Testis (tissue), 3 donors: ENCODE results near the gene SLC22A23. TPM values are rescaled to one million over a fixed set of nuclear protein-coding genes. Genes with fewer than 3 reads are reported as not detected.

ENCODE experiments used
- DNase-seq: peaks from one replicate; pipeline ENCODE4 v3.0.0-alpha.2; 2019
- H3K27ac ChIP-seq, 2 donors: fragments of 200-600 bp; sonication (generic); one replicate each; pipeline ENCODE4 v1.5.1; 2019
- H3K27me3 ChIP-seq: fragments of 200-600 bp; sonication (generic); one replicate; pipeline ENCODE4 v1.5.1; 2019
- H3K36me3 ChIP-seq: fragments of 200-600 bp; sonication (generic); one replicate; pipeline ENCODE4 v1.5.1; 2017; ENCODE audit warnings: low read depth; ENCODE audit errors: missing control alignments
- H3K4me1 ChIP-seq: fragments of 200-600 bp; sonication (generic); one replicate; pipeline ENCODE4 v1.5.1; 2019
- H3K4me3 ChIP-seq, 2 donors: fragments of 200-600 bp; sonication (generic); one replicate each; pipeline ENCODE4 v1.5.1; 2017 to 2019
- H3K9me3 ChIP-seq: fragments of 200-600 bp; sonication (generic); one replicate; pipeline ENCODE4 v1.5.1; 2017
- POLR2A ChIP-seq: fragments of 450-650 bp; IDR thresholded peaks from one replicate; pipeline ENCODE4 v1.6.1; 2017; ENCODE audit warnings: antibody characterized with exemption, mild to moderate bottlenecking, moderate library complexity
- WGBS, 2 donors: methylation state at CpG; one replicate each; pipeline ENCODE4 v1.1.5; 2018; 5-methylcytosine and 5-hydroxymethylcytosine counted together
- intact Hi-C: fragments of 100-400 bp; cut with DNase I; formaldehyde crosslinking; loops from one replicate; pipeline ENCODE4 v1.15.1; 2023; ENCODE audit warnings: low total_unique reads
- polyA plus RNA-seq: library from polyadenylated mRNA; stranded (reverse); fragments of 350-450 nt; fragmentation: Illumina TruSeq; extraction: RNeasy Lipid Tissue Mini Kit (QIAGEN cat#74804); gene quantifications from one replicate; pipeline ENCODE4 v1.2.3, GENCODE V29; 2014; ENCODE audit warnings: low read depth, low replicate concordance; ENCODE audit not compliant: insufficient read depth
- total RNA-seq, 2 donors: library from RNA; depleted of rRNA; stranded (reverse); fragments of >200 nt; gene quantifications; one replicate each; pipeline ENCODE4 v1.2.3, GENCODE V29; 2016
- TF ChIP-seq, protein P1 (sequence below), 3 experiments: fragments of 450-650 bp in 2 of 3; fragments of 200-600 bp in 1 of 3; sonication (generic) in 1 of 3; IDR thresholded peaks; one replicate each; pipeline ENCODE4 v1.5.1; 2016 to 2019; ENCODE audit warnings: antibody characterized with exemption in 3 of 3, mild to moderate bottlenecking in 2 of 3, moderate library complexity in 1 of 3

SLC22A23 gene
- total and polyA plus RNA-seq, 3 donors from 2014 or later: 9.0 to 20.9 (median 14.9) TPM

DNA sequence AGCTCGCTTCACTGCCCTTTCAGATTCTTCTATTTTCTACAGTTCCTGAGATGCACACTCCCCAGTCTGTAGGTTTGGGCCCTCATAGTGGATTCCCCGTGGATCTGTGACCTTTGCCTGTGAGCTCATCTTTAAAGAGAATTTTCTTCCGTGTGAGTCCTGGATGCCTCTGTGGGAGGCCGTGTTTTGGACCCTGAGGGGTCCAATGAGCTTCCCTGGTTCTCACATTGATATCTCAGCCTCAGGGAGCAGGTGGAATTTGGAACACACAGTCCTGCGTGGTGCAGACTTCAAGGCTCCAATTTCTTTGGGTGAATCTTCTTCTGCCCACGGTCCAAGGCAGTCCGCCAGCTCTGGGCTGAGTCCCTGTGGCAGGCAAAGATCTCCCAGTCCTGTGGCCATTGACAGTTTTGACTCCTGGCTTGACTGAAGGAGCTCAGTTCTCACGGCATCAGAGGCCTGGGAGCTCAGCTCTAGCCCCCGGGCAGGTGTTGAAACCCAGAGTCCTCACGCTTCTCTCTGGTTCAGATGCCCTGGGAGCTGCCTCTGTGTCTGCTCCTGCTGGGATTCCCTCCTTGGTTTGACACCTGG lies 137.1 kb downstream of the SLC22A23 start:
- no peak for DNase-seq
- no peaks in the 10 kb centered on the region for H3K27me3 ChIP-seq
- H3K27ac ChIP-seq: no peak overlapping the region
- H3K9me3 ChIP-seq: no peaks in the 10 kb centered on the region
- intact Hi-C loops: no loop called here
- H3K4me3 ChIP-seq: no peak overlapping the region
- H3K36me3 ChIP-seq: no peaks in the 10 kb centered on the region
- TF ChIP-seq, protein P1, sequence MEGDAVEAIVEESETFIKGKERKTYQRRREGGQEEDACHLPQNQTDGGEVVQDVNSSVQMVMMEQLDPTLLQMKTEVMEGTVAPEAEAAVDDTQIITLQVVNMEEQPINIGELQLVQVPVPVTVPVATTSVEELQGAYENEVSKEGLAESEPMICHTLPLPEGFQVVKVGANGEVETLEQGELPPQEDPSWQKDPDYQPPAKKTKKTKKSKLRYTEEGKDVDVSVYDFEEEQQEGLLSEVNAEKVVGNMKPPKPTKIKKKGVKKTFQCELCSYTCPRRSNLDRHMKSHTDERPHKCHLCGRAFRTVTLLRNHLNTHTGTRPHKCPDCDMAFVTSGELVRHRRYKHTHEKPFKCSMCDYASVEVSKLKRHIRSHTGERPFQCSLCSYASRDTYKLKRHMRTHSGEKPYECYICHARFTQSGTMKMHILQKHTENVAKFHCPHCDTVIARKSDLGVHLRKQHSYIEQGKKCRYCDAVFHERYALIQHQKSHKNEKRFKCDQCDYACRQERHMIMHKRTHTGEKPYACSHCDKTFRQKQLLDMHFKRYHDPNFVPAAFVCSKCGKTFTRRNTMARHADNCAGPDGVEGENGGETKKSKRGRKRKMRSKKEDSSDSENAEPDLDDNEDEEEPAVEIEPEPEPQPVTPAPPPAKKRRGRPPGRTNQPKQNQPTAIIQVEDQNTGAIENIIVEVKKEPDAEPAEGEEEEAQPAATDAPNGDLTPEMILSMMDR (IDR thresholded peaks at IDR 0.05): no peak
- no peak for TF ChIP-seq POLR2A
- H3K4me1 ChIP-seq: no peaks in the 10 kb centered on the region
- WGBS, 2 donors: 63 to 76% methylated on average over 7 to 10 of the region's 10 CpGs

DNA sequence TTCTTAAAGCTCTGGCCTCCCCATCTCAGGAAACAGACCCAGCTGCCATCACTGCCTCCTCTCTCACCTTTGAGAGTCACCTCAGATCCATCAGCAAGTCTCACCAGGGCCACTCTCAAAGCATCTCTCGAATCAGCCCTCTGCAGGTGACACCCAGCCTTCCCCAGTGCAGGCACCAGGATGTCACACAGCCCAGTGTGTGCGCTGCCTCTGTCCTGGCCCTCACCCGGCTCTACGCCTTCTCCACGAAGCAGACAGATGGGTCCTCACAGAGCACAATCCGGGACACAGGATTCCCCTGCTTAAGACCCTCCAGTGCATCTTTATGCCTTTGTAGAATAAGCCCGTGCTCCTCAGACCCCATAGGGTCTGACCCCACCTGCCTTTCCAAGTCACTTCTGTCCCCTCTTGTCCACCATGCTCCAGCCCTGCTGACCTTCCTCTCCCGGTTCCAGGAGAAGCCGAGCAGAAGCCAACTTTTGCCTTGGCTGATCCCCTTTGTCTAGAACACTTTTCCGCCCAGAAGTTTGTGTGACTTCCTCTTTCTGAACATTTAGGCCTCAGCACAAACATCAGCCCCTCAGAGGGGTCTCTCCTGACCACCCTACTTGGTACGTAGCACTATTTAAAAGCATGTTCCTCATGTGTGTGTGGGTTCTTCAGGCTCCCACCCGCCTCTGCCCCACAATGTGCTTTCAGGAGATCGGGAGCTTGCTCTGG lies 137.9 kb downstream of the SLC22A23 start:
- DNase-seq: no peak
- no peak overlapping the region for H3K27ac ChIP-seq
- no peaks in the 10 kb centered on the region for H3K4me1 ChIP-seq
- no peaks in the 10 kb centered on the region for H3K9me3 ChIP-seq
- WGBS, 2 donors: 84 to 97% methylated on average over 10 to 13 of the region's 13 CpGs
- H3K4me3 ChIP-seq: no peak overlapping the region
- TF ChIP-seq, protein P1 (IDR thresholded peaks at IDR 0.05): no peak
- TF ChIP-seq POLR2A: no peak
- no peaks in the 10 kb centered on the region for H3K27me3 ChIP-seq
- no peaks in the 10 kb centered on the region for H3K36me3 ChIP-seq
- intact Hi-C loops: no loop called here

DNA sequence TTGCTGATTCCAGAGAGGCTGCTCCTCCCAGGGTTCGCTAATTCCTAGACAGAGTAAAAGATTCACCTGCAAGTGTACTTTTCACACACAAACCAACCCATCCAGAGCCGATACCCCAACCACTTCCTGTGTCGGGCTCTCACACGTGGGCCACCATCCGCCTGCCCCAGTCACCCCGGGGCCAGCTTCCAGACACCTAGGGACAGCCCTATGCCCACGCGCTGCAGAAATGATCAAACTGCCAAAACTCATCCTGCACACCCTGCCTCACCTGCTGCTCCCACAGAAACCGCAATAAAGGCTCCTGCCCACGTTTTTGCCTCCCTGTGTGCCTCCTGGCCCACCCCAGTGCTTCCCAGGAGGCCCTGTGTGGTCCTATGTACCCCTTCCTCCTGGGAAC lies 138.6 kb downstream of the SLC22A23 start:
- H3K4me1 ChIP-seq: no peaks in the 10 kb centered on the region
- H3K36me3 ChIP-seq: no peaks in the 10 kb centered on the region
- H3K27me3 ChIP-seq: no peaks in the 10 kb centered on the region
- intact Hi-C loops: no loop called here
- DNase-seq: no peak
- 88 to 91% methylated on average over 10 of the region's 10 CpGs for WGBS, 2 donors
- TF ChIP-seq POLR2A: no peak
- TF ChIP-seq, protein P1 (IDR thresholded peaks at IDR 0.05): no peak
- H3K4me3 ChIP-seq: no peak overlapping the region
- no peaks in the 10 kb centered on the region for H3K9me3 ChIP-seq
- H3K27ac ChIP-seq: no peak overlapping the region

DNA sequence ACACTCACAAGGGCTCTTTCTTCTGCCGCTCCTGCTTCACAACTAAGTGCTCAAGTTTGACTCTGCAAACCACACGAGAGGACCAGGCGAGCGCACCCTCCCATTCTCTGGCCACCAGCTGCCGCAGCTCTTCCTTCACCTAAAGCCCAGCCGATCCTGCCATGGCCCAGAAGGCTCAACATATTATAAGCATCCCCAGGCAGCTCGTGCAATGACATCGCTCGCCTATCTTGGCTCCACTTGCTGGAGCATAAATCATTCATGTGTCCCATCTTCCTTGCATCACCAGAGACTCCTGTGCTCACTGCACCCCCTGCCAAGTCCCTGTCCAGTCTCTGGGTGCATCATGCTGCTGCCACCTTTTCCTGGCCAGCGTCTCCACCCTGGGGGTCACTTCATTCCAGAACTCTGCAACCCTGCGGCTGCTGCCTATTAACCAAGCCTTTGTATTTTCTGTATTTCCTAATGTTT lies 139.1 kb downstream of the SLC22A23 start:
- no peaks in the 10 kb centered on the region for H3K9me3 ChIP-seq
- no peaks in the 10 kb centered on the region for H3K36me3 ChIP-seq
- WGBS, 2 donors: 88 to 90% methylated on average over 11 of the region's 11 CpGs
- no peaks in the 10 kb centered on the region for H3K4me1 ChIP-seq
- intact Hi-C loops: no loop called here
- H3K27me3 ChIP-seq: no peaks in the 10 kb centered on the region
- DNase-seq: no peak
- no peak overlapping the region for H3K4me3 ChIP-seq
- H3K27ac ChIP-seq: no peak overlapping the region
- TF ChIP-seq, protein P1 (IDR thresholded peaks at IDR 0.05): no peak
- TF ChIP-seq POLR2A: no peak

DNA sequence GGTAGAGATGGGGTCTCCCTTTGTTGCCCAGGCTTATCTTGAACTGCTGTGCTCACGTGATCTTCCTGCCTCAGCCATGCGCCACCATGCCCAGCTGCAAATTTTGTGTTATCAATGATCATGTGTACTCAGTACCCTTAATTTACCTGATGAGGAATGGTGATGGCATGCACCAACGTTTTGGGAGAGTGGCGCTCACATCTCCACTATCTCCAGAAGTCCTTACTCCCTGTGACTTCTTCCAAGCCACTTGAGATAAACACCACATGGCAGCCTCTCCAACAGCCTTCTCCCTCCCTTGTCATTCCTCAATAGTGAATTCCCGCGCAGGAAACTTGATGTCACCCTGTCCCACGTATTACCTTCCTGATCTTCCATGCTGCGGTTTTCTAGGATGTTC lies 140.0 kb downstream of the SLC22A23 start:
- no peak for DNase-seq
- Histone ChIP-seq H3K4me3 (no peak overlapping the region), H3K36me3 (no peaks in the 10 kb centered on the region), H3K4me1 (no peaks in the 10 kb centered on the region), H3K9me3 (no peaks in the 10 kb centered on the region), H3K27me3 (no peaks in the 10 kb centered on the region), H3K27ac (no peak overlapping the region)
- intact Hi-C loops: no loop called here
- 79 to 84% methylated on average over 8 of the region's 8 CpGs for WGBS, 2 donors
- TF ChIP-seq POLR2A: no peak
- TF ChIP-seq, protein P1 (IDR thresholded peaks at IDR 0.05): no peak
